HL-60 (cell line): Measurements from ENCODE around the gene TINAGL1.

ENCODE experiments used
- DNase-seq, 2 experiments: peaks; one replicate each; pipeline ENCODE4 v3.0.0-alpha.2; 2010 to 2020; ENCODE audit warnings: low read depth in 1 of 2, low spot score in 1 of 2
- H3K27ac ChIP-seq: fragments of 250-450 bp; sonication (Bioruptor Pico); replicated peaks from 2 replicates; pipeline ENCODE4 v1.5.1; 2020; ENCODE audit warnings: mild to moderate bottlenecking, moderate library complexity
- H3K27me3 ChIP-seq: fragments of 250-450 bp; sonication (Bioruptor Pico); 2 replicates; pipeline ENCODE4 v1.5.1; 2021; ENCODE audit warnings: mild to moderate bottlenecking, moderate library complexity; ENCODE audit not compliant: insufficient read depth, poor library complexity, severe bottlenecking
- H3K4me3 ChIP-seq: replicated peaks from 2 replicates; pipeline ENCODE4 v1.5.1; 2011; ENCODE audit warnings: mild to moderate bottlenecking, control low read depth, low read length; ENCODE audit not compliant: insufficient read depth
- GABPA ChIP-seq: IDR thresholded peaks from 2 replicates; pipeline ENCODE4 v1.6.1; 2012; ENCODE audit warnings: low read depth
- POLR2AphosphoS5 ChIP-seq: IDR thresholded peaks from 2 replicates; pipeline ENCODE4 v1.6.1; 2012; ENCODE audit warnings: low read depth
- SPI1 ChIP-seq: IDR thresholded peaks from 2 replicates; pipeline ENCODE4 v1.6.1; 2012; ENCODE audit warnings: low read depth, mild to moderate bottlenecking, borderline replicate concordance
- TF ChIP-seq, protein P1 (sequence below): IDR thresholded peaks from one replicate; pipeline ENCODE4 v1.5.1; 2011; ENCODE audit warnings: low read length, control low read depth, inconsistent platforms; ENCODE audit not compliant: insufficient read depth
- TF ChIP-seq, protein P2 (sequence below): IDR thresholded peaks from 2 replicates; pipeline ENCODE4 v1.6.1; 2012; ENCODE audit warnings: low read depth; ENCODE audit not compliant: insufficient replicate concordance

TINAGL1 gene

DNA sequence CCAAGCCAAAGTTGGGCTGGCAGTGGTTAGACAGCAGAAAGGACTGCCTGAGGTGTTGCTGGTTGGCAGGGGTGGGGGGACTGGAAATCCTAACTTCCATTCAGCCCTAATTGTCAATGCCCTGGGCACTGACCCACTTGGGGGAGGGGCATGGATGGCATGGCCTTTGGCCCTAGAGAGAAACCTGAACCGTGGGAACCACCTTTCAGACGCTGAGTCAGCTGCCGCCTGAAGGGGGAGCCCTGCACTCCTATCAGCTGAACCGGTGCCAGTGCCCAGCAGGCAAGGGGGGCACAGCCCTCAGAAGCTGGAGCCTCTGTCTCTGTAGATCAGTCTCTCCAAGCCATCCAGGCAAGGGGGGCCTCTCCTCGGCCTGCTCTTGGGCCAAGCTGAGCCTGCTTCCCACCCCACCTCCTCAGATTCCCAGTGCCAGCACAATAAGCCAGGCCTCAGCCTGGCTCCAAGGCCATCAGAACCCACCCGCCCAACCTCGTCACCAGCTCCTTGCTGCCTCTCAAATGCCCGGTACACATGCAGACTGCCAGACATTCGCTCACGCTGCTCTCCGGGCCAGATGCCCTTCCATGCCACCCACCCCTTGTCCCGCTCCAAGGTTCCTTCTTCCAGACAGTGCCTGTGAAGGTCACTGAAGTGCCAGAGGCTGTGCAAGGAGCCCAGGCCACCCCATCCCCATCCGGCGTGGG is 11.6 kb downstream of the TINAGL1 start:
- TF ChIP-seq, protein P1, sequence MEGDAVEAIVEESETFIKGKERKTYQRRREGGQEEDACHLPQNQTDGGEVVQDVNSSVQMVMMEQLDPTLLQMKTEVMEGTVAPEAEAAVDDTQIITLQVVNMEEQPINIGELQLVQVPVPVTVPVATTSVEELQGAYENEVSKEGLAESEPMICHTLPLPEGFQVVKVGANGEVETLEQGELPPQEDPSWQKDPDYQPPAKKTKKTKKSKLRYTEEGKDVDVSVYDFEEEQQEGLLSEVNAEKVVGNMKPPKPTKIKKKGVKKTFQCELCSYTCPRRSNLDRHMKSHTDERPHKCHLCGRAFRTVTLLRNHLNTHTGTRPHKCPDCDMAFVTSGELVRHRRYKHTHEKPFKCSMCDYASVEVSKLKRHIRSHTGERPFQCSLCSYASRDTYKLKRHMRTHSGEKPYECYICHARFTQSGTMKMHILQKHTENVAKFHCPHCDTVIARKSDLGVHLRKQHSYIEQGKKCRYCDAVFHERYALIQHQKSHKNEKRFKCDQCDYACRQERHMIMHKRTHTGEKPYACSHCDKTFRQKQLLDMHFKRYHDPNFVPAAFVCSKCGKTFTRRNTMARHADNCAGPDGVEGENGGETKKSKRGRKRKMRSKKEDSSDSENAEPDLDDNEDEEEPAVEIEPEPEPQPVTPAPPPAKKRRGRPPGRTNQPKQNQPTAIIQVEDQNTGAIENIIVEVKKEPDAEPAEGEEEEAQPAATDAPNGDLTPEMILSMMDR = peak; percentile 70
- no peak for TF ChIP-seq SPI1
- Histone ChIP-seq H3K27ac (no peak overlapping the region), H3K4me3 (no peak overlapping the region), H3K27me3 (no peaks in the 10 kb centered on the region)
- DNase-seq = peak; percentile 38 to 40

DNA sequence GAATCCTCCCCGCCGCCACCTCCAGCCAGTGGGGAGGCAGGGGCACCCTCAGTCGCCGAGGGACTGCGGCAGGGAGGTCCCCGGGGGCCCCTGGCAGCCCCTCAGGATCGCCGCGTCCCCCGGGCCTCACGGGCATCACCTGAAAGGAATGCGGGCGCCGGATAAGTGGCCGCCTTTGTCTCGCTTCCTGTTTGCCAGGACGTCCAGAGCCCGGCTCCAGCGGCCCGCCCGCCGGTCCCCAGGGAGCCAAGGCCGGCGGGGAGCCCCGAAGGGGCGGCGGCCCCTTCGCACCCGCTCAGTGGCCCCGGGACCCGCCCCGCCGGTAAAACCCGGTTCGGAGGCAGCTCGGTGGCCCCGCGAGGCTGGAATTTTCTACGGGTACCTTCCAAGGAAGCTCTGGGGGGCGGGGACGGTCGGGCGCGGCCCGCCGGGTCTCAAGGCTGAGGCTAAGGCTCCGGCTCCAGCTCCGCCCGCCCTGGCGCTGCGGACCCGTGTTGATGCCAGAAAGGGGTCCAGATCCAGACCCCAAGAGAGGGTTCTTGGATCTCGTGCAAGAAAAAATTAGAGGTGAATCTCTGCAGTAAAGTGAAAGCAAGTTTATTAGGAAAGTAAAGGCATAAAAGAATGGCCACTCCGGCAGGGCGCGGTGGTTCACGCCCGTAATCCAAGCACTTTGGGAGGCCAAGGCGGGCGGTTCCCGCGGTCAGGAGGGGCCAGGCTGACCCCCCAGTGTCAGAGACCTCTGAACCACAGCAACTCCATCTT is 12.6 kb downstream of the TINAGL1 start:
- no peak for DNase-seq
- Histone ChIP-seq H3K4me3 (no peak overlapping the region), H3K27ac (no peak overlapping the region), H3K27me3 (no peaks in the 10 kb centered on the region)
- TF ChIP-seq, protein P2, sequence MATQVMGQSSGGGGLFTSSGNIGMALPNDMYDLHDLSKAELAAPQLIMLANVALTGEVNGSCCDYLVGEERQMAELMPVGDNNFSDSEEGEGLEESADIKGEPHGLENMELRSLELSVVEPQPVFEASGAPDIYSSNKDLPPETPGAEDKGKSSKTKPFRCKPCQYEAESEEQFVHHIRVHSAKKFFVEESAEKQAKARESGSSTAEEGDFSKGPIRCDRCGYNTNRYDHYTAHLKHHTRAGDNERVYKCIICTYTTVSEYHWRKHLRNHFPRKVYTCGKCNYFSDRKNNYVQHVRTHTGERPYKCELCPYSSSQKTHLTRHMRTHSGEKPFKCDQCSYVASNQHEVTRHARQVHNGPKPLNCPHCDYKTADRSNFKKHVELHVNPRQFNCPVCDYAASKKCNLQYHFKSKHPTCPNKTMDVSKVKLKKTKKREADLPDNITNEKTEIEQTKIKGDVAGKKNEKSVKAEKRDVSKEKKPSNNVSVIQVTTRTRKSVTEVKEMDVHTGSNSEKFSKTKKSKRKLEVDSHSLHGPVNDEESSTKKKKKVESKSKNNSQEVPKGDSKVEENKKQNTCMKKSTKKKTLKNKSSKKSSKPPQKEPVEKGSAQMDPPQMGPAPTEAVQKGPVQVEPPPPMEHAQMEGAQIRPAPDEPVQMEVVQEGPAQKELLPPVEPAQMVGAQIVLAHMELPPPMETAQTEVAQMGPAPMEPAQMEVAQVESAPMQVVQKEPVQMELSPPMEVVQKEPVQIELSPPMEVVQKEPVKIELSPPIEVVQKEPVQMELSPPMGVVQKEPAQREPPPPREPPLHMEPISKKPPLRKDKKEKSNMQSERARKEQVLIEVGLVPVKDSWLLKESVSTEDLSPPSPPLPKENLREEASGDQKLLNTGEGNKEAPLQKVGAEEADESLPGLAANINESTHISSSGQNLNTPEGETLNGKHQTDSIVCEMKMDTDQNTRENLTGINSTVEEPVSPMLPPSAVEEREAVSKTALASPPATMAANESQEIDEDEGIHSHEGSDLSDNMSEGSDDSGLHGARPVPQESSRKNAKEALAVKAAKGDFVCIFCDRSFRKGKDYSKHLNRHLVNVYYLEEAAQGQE = no peak
- TF ChIP-seq POLR2AphosphoS5 = no peak
- no peak for TF ChIP-seq GABPA
- TF ChIP-seq SPI1 = no peak
- TF ChIP-seq, protein P1 = no peak

DNA sequence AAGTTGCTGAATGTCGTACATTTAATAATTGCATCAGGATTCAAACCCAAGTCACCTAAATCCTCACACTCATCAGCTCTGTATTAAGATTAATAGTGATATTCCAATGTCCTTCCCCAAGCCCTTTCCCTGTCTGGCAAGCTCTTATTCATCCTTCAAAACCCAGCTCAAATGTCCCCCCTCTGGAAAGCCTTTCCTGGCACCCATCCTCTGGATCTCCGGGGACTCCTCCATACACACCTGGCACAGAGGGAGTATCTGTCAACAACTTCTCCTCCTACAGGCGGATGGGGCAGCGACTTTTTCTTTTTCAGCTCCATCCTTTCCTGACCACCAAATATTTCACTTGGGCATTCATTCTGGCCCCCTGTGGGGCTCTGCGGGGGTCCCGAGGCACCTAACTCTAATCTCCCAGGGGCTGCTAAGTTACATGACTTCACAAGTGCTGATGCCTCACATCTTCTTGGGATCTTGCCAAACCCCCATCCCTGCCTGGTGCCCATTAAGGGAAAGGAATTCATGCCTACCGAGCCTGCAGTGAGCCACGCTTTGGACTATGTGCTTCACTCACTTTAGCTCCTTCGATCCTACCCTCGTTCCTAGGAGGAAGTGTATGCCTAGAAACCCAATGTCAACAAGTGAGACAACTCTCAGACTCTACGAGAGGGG is 15.2 kb downstream of the TINAGL1 start:
- no peak overlapping the region for H3K27ac ChIP-seq
- DNase-seq = no peak
- TF ChIP-seq, protein P2 = no peak
- TF ChIP-seq GABPA = no peak
- H3K27me3 ChIP-seq = no peaks in the 10 kb centered on the region
- H3K4me3 ChIP-seq = no peak overlapping the region

DNA sequence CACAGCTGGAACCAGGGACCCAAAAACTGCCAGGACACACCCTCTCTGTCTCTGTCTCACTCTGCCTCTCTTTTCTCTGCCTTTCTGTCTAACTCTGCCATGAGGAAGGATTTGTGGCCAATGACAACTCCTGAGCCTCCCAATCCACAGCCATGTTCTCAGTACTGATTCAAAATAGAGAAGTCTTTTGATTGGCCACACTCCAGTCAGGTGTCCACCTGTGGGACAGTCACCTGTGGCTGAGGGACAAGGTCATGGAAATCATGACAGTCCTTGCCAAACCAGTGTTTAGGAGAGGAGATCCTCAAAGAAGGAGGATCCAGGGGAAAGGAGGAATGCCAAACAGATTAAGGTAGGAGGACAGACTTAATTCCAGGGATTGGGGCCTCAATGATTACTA is 15.8 kb downstream of the TINAGL1 start:
- no peaks in the 10 kb centered on the region for H3K27me3 ChIP-seq
- TF ChIP-seq, protein P1 = no peak
- TF ChIP-seq SPI1 = no peak
- no peak for TF ChIP-seq GABPA
- TF ChIP-seq, protein P2 = no peak
- no peak overlapping the region for H3K27ac ChIP-seq
- H3K4me3 ChIP-seq = no peak overlapping the region
- DNase-seq = no peak
